Measurements from ENCODE around the gene MYH1. TPM values are rescaled to one million over a fixed set of nuclear protein-coding genes. Genes with fewer than 3 reads are reported as not detected.

The MYH1 gene
- total and polyA plus RNA-seq, 9 of the 15 experiments (the other 6 are each of a cell fraction or from before 2014, with no cell fraction given), result not detected

- TF ChIP-seq MITF (IDR thresholded peaks at IDR 0.05), result no peak
- no peak for TF ChIP-seq HLTF (IDR thresholded peaks at IDR 0.05)
- TF ChIP-seq PTTG1 (tag; IDR thresholded peaks at IDR 0.05; ENCODE audit: low read depth), result no peak
- no peak for TF ChIP-seq GATA2 (CRISPR knock-in tag; IDR thresholded peaks at IDR 0.05)
- TF ChIP-seq CHCHD3 (CRISPR knock-in tag; IDR thresholded peaks at IDR 0.05), result no peak
- TF ChIP-seq VEZF1 (CRISPR knock-in tag; IDR thresholded peaks at IDR 0.05), result no peak
- no peak for TF ChIP-seq CREM (IDR thresholded peaks at IDR 0.05; ENCODE audit: low read depth)
- no peak for TF ChIP-seq TEAD4 (IDR thresholded peaks at IDR 0.05; ENCODE audit: low read length)
- no peak for TF ChIP-seq TEAD4 (CRISPR knock-in tag; IDR thresholded peaks at IDR 0.05; ENCODE audit: borderline replicate concordance)
- no peak for TF ChIP-seq THRB (CRISPR knock-in tag; conservative IDR thresholded peaks at IDR 0.05)
- no peak for TF ChIP-seq ATF4 (CRISPR knock-in tag; IDR thresholded peaks at IDR 0.05)
- no peak for TF ChIP-seq NUFIP1 (IDR thresholded peaks at IDR 0.05; ENCODE audit: partially characterized antibody)
- no peak for TF ChIP-seq KLF6 (CRISPR knock-in tag; IDR thresholded peaks at IDR 0.05; ENCODE audit: borderline replicate concordance)
- TF ChIP-seq CREB1 (IDR thresholded peaks at IDR 0.05), result no peak
- no peak for TF ChIP-seq CREB1 (CRISPR knock-in tag; IDR thresholded peaks at IDR 0.05)
- TF ChIP-seq HMG20B (CRISPR knock-in tag; IDR thresholded peaks at IDR 0.05), result no peak
- no peak for TF ChIP-seq FOXP1 (CRISPR knock-in tag; IDR thresholded peaks at IDR 0.05)
- no peak for TF ChIP-seq SREBF2 (CRISPR knock-in tag; IDR thresholded peaks at IDR 0.05)
- TF ChIP-seq ZNF507 (tag; conservative IDR thresholded peaks at IDR 0.05), result no peak
- TF ChIP-seq ZFP1 (CRISPR knock-in tag; IDR thresholded peaks at IDR 0.05), result no peak
Observed at GRCh38 chr17:10474536-10474935, 43.8 kb downstream of the MYH1 start (continued).
